Upper lobe of right lung (tissue), 1 donor: Measurements from ENCODE around the gene TSPAN16. TPM values are rescaled to one million over a fixed set of nuclear protein-coding genes. Genes with fewer than 3 reads are reported as not detected.

ENCODE experiments used
- ATAC-seq: fragments of 200-7000 bp; cut with Tn5 transposase; one replicate; pipeline ENCODE4 v1.9.1; 2020; ENCODE audit warnings: mild to moderate bottlenecking, moderate library complexity
- DNase-seq: peaks from one replicate; pipeline ENCODE4 v3.0.0-alpha.2; 2020
- H3K27ac ChIP-seq: fragments of 200-600 bp; one replicate; pipeline ENCODE4 v1.8.0; 2022
- H3K27me3 ChIP-seq: fragments of 200-600 bp; one replicate; pipeline ENCODE4 v1.8.0; 2022; ENCODE audit warnings: mild to moderate bottlenecking
- H3K36me3 ChIP-seq: fragments of 200-600 bp; one replicate; pipeline ENCODE4 v1.8.0; 2022
- H3K4me1 ChIP-seq: fragments of 200-600 bp; one replicate; pipeline ENCODE4 v1.8.0; 2022
- H3K4me3 ChIP-seq: fragments of 200-600 bp; one replicate; pipeline ENCODE4 v1.8.0; 2022; ENCODE audit warnings: mild to moderate bottlenecking
- H3K9me3 ChIP-seq: fragments of 200-600 bp; one replicate; pipeline ENCODE4 v1.8.0; 2022
- intact Hi-C: fragments of 100-400 bp; cut with DNase I; formaldehyde crosslinking; loops from one replicate; pipeline ENCODE4 v1.11.0; 2022
- total RNA-seq: library from RNA; stranded (reverse); fragmentation: NEBNext Ultra II Directional; extraction: Animal tissue kit (Norgen Biotek cat#: 25700); gene quantifications from one replicate; pipeline ENCODE4 v1.2.1, GENCODE V29; 2021
- TF ChIP-seq, protein P1 (sequence below): fragments of 200-600 bp; IDR thresholded peaks from one replicate; pipeline ENCODE4 v1.8.0; 2022; ENCODE audit warnings: antibody characterized with exemption
- donor health status: DM: no; HTN: yes; CAD: no; lungs with severe emphysema.

Gene TSPAN16
- total RNA-seq, 1 donor from 2014 or later = not detected

DNA sequence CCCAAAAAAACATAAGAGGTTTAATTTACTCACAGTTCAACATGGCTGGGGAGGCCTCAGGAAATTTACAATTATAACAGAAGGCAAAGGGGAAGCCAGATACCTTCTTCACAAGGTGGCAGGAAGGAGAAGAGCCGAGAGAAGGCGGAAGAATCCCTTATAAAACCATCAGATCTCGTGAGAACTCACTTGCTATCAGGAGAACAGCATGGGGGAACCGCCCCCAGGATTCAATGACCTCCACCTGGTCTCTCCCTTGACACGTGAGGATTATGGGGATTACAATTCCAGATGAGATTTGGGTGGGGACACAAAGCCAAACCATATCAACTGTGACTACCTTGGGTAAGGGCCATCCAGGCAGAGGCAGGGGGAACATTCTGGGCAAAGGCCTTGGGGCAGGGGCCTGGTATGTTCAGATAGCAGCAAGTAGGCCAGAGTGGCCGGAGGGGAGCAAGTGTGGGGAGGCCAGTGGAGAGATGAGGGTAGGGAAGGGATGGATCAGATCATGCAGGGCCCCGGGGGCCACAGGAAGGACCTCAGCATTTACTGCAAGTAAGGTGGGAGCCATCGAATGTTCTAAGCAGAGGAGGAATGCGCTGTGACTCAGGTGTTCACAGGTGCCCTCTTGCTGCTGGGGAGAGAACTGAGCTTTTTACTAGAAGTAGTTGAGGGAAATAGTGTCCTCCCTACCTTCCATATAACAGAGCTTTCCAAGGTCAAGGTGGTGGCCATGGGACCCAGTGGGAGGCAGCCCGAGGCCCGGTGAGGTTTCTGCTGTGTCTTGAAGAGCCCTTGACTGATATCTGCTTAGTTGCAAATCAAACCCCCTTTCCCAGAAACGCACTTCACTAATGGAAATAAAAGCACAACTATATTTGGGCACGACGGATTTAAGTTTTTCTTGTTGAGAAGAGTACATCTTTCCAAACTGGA lies 25.5 kb downstream of the TSPAN16 start:
- Histone ChIP-seq H3K27me3 (no peaks in the 10 kb centered on the region), H3K27ac (peak overlapping the region; percentile 51), H3K4me3 (no peak overlapping the region), H3K9me3 (no peaks in the 10 kb centered on the region), H3K36me3 (peaks cover 10% of the 10 kb centered on the region), H3K4me1 (peaks cover 40% of the 10 kb centered on the region)
- TF ChIP-seq, protein P1, sequence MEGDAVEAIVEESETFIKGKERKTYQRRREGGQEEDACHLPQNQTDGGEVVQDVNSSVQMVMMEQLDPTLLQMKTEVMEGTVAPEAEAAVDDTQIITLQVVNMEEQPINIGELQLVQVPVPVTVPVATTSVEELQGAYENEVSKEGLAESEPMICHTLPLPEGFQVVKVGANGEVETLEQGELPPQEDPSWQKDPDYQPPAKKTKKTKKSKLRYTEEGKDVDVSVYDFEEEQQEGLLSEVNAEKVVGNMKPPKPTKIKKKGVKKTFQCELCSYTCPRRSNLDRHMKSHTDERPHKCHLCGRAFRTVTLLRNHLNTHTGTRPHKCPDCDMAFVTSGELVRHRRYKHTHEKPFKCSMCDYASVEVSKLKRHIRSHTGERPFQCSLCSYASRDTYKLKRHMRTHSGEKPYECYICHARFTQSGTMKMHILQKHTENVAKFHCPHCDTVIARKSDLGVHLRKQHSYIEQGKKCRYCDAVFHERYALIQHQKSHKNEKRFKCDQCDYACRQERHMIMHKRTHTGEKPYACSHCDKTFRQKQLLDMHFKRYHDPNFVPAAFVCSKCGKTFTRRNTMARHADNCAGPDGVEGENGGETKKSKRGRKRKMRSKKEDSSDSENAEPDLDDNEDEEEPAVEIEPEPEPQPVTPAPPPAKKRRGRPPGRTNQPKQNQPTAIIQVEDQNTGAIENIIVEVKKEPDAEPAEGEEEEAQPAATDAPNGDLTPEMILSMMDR = no peak
- intact Hi-C loops = no loop called here
- ATAC-seq = no peak
- no peak for DNase-seq

DNA sequence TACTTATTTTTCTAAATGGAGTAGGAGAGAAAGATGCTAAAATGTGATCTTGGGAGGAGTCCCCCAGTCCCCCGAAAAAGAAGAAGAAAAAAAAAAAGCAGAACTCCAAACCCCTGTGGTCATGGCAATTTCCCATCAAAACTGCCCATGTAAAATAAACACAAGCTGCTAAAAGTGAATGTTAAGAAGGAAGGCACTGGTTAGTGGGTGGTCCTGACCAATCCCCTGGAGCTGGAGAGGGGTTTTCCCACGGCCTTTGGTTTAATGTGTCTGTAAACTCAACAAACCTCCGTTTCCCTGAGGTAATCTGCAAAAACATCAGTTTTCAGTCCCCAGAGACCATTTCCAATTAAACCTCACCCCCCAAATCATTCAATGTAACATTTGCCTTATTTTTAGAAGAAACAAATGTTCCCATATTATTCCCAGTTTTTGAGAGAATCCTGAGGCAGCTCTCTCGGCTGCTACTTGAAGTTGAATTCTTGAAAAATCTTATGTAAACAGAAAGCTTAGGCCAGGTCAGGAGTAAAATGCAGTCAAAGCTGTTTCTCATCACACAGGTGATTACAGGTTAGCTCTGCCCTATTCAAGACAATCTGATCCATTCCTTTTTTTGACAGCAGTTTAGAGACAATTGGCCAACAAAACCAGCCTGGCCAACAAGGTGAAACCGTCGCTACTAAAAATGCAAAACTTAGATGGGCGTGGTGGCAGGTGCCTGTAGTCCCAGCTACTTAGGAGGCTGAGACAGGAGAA lies 26.5 kb downstream of the TSPAN16 start:
- no peaks in the 10 kb centered on the region for H3K9me3 ChIP-seq
- peaks cover 20% of the 10 kb centered on the region for H3K36me3 ChIP-seq
- ATAC-seq (no peak), DNase-seq (no peak)
- H3K4me3 ChIP-seq = no peak overlapping the region
- peaks cover 39% of the 10 kb centered on the region for H3K4me1 ChIP-seq
- TF ChIP-seq, protein P1 = no peak
- H3K27ac ChIP-seq = peak overlapping the region; percentile 51
- intact Hi-C loops = no loop called here
- no peaks in the 10 kb centered on the region for H3K27me3 ChIP-seq

DNA sequence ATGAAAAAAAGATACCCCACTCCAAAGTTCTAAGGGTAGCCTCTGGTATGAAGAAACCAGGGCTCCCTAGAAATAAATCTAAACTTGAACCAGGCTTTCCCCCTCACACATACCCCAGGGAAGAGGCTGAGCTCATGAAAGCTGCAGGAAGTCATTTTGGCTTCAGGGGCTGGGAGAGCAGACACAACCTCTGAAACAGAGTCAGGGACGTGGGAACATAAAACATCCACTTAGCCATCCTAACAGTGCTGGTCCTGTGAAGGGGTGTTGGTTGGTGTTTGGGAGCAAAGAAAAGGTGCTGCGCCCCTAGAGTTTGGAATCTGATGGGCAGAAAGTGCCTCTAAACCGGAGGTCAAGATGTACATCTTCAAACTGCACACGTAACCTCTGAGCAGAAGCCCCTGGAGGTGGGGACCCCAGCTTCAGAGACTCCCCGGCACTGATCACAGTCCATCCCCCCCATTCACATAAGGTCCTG lies 27.7 kb downstream of the TSPAN16 start:
- Histone ChIP-seq H3K4me1 (peaks cover 32% of the 10 kb centered on the region), H3K36me3 (peaks cover 29% of the 10 kb centered on the region), H3K27me3 (no peaks in the 10 kb centered on the region), H3K4me3 (peak overlapping the region; percentile 3), H3K27ac (peak overlapping the region; percentile 75), H3K9me3 (no peaks in the 10 kb centered on the region)
- TF ChIP-seq, protein P1 = no peak
- ATAC-seq (peak; percentile 6), DNase-seq (no peak)
- intact Hi-C loops = no loop called here

DNA sequence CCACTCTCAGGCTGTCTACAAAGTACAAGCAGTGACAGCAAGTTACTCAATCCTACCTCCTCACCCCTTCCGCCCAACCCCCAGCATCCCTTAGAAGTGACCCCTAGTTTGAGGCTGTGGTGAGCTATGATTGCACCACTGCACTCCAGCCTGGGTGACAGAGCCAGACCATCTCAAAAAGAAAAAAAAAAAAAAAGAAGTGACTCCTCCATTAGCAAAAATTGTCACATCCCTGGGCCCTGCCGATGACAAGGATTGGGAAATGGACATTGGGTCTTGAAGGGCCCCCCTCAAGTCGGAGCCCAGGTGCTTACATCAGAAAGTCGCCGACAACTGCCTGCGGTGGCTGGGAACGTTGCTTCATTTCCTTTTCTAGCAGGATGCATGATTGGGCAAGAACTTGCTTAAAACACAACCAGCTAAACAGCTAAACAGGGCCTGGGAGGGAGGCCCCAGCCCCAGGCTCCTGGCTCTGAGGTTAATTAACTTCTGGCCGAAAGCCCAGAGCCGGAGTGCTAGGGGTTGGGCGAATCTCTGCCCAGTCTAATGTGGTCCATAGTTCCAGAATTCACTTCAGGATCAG lies 28.2 kb downstream of the TSPAN16 start:
- no peaks in the 10 kb centered on the region for H3K9me3 ChIP-seq
- no peaks in the 10 kb centered on the region for H3K27me3 ChIP-seq
- peak; percentile 87 for ATAC-seq
- H3K27ac ChIP-seq = peak overlapping the region; percentile 75
- H3K4me3 ChIP-seq = no peak overlapping the region
- peaks cover 32% of the 10 kb centered on the region for H3K4me1 ChIP-seq
- peak; percentile 88 for DNase-seq
- intact Hi-C loops = no loop called here
- TF ChIP-seq, protein P1 = no peak
- peaks cover 30% of the 10 kb centered on the region for H3K36me3 ChIP-seq

DNA sequence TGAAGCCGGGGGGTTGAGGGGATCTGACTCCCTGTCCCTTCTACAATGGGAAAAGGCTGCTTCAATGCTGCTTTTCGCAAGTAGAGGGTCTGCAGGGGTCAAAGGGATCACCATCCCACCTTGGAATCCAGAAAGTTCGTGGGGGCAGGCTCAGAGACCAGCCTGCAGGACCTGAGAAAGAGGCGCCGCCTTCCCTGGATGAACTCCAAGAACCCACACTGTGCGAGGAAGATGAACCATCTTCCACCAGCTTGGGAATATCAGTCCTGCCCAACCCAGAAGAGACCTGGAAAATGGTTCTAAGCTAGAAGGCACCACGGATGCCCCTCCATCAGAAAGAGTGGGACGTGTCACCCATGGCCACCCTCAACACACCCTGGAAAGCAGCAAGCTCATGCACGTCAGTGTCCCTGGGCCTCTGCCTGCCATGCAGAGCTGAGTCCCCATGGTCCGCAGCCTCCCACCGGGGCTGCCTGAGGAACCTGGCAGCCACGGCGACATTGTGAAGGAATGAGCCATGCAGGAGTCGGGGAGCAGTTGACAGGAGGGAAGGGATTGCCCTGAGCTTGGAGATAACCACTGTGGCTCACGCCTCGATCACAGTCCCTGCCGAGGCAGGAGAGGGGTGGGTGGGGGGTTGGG lies 28.9 kb downstream of the TSPAN16 start:
- Histone ChIP-seq H3K36me3 (peaks cover 31% of the 10 kb centered on the region), H3K4me3 (no peak overlapping the region), H3K27ac (peak overlapping the region; percentile 75), H3K27me3 (no peaks in the 10 kb centered on the region), H3K4me1 (peaks cover 32% of the 10 kb centered on the region), H3K9me3 (no peaks in the 10 kb centered on the region)
- intact Hi-C loops = no loop called here
- TF ChIP-seq, protein P1 = no peak
- ATAC-seq (no peak), DNase-seq (no peak)
